Measurements from ENCODE around the gene CACNA1S. TPM values are rescaled to one million over a fixed set of nuclear protein-coding genes. Genes with fewer than 3 reads are reported as not detected.

The CACNA1S gene
- total RNA-seq, 2 experiments from 2014 or later: not detected

GRCh38 chr1:201085902-201086735, 26.1 kb downstream of the CACNA1S start:
- H3K36me3 Mint-ChIP-seq (ENCODE audit: low read depth): no peaks in the 10 kb centered on the region
- DNase-seq: peak; percentile 47
- ChIA-PET CTCF (interaction anchor here (0.8 to 2.4 kb wide), 8 partner anchors 10 to 115 kb away, joined by 3 to 22 read pairs (median 4); no protein-coding TSS in a partner anchor), POLR2A (no interaction called here)
- peak; percentile 82 for ATAC-seq
- H3K4me3 Mint-ChIP-seq: no peak overlapping the region
- no peak overlapping the region for H3K27ac Mint-ChIP-seq
- H3K9me3 Mint-ChIP-seq (ENCODE audit: insufficient read depth): no peaks in the 10 kb centered on the region
- peaks cover 5% of the 10 kb centered on the region for H3K27me3 Mint-ChIP-seq (ENCODE audit: low read depth)
- H3K4me1 Mint-ChIP-seq (ENCODE audit: low read depth): no peaks in the 10 kb centered on the region

DNA sequence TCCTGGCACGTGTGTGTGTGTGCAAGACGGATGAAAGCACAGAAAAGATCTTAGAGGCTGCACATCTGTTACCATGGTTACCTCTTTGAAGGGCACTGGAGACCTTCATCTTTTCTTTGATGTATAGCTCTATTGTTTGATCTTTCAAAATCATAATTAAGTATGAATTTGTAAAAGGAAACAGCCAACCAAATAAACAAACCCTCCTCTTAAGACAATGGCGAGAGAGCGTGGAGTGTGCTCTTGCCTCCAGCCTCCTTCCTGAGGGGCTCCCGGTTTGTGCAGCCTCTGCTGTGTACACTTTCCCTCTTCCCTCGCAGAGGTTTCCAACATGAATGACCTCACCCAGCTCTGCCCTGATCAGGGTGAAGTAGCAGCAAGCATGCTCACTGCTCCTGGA, 27.9 kb downstream of the CACNA1S start:
- DNase-seq (no peak), ATAC-seq (no peak)
- ChIA-PET POLR2A (no interaction called here), CTCF (interaction anchor here (0.9 to 2.0 kb wide), 3 partner anchors 30 to 64 kb away, joined by 3 to 6 read pairs (median 3); no protein-coding TSS in a partner anchor)
- Mint-ChIP-seq H3K36me3 (ENCODE audit: low read depth) (no peaks in the 10 kb centered on the region), H3K27me3 (ENCODE audit: low read depth) (peaks cover 7% of the 10 kb centered on the region), H3K4me3 (no peak overlapping the region), H3K27ac (no peak overlapping the region), H3K4me1 (ENCODE audit: low read depth) (no peaks in the 10 kb centered on the region), H3K9me3 (ENCODE audit: insufficient read depth) (no peaks in the 10 kb centered on the region)

DNA sequence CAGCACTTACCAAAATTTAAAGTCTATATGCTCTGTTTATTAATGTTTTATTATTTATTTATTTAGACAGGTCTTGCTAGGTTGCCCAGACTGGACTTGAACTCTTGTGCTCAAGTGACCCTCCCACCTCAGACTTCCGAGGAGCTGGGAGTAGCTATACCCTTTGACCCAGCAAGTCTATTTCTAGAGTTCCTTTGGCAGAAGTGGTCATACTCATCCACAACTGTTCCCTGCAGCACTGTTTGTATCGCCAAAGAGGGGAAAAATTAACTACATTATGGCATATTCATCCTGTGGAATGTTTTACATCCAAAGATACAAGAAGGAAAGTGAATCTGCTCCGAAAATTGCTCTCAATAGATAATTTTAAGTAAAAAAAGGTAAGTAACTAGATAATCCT, 28.5 kb downstream of the CACNA1S start:
- H3K4me1 Mint-ChIP-seq (ENCODE audit: low read depth): no peaks in the 10 kb centered on the region
- H3K36me3 Mint-ChIP-seq (ENCODE audit: low read depth): no peaks in the 10 kb centered on the region
- ChIA-PET POLR2A (no interaction called here), CTCF (interaction anchor here (0.9 to 2.0 kb wide), 2 partner anchors 31 to 63 kb away, joined by 3 to 6 read pairs; no protein-coding TSS in a partner anchor)
- H3K27me3 Mint-ChIP-seq (ENCODE audit: low read depth): peaks cover 7% of the 10 kb centered on the region
- H3K4me3 Mint-ChIP-seq: no peak overlapping the region
- no peak overlapping the region for H3K27ac Mint-ChIP-seq
- H3K9me3 Mint-ChIP-seq (ENCODE audit: insufficient read depth): no peaks in the 10 kb centered on the region
- DNase-seq (no peak), ATAC-seq (no peak)

GRCh38 chr1:201080135-201080534, 32.1 kb downstream of the CACNA1S start:
- Mint-ChIP-seq H3K9me3 (ENCODE audit: insufficient read depth) (no peaks in the 10 kb centered on the region), H3K36me3 (ENCODE audit: low read depth) (no peaks in the 10 kb centered on the region), H3K4me1 (ENCODE audit: low read depth) (no peaks in the 10 kb centered on the region), H3K27me3 (ENCODE audit: low read depth) (peaks cover 7% of the 10 kb centered on the region), H3K27ac (no peak overlapping the region), H3K4me3 (no peak overlapping the region)
- no peak for ATAC-seq
- DNase-seq: no peak
- ChIA-PET POLR2A (no interaction called here), CTCF (interaction anchor here (0.7 to 1.3 kb wide), 6 partner anchors 10 to 291 kb away, joined by 3 to 5 read pairs (median 4); no protein-coding TSS in a partner anchor)

DNA sequence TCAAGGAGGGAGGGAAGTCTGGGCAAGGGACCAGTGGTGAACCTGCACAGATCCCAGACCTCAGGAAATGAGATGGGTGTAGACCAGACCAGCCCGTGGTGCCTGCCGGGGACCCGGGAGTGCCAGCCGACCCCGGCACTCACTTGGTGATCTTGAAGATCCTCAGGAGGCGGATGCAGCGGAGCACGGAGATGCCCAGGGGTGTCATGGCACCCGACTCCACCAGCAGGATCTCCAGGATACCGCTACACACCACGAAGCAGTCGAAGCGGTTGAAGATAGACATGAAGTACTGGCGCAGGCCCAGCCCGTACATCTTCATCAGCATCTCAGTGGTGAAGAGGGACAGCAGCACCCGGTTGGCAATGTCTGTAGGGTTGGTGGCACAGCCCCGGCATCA, 34.5 kb downstream of the CACNA1S start:
- H3K9me3 Mint-ChIP-seq (ENCODE audit: insufficient read depth): no peaks in the 10 kb centered on the region
- H3K36me3 Mint-ChIP-seq (ENCODE audit: low read depth): no peaks in the 10 kb centered on the region
- H3K27ac Mint-ChIP-seq: no peak overlapping the region
- CTCF ChIA-PET: no interaction called here
- peaks cover 7% of the 10 kb centered on the region for H3K27me3 Mint-ChIP-seq (ENCODE audit: low read depth)
- H3K4me3 Mint-ChIP-seq: no peak overlapping the region
- no peak for ATAC-seq
- no peaks in the 10 kb centered on the region for H3K4me1 Mint-ChIP-seq (ENCODE audit: low read depth)
- POLR2A ChIA-PET: no interaction called here
- DNase-seq: no peak

DNA sequence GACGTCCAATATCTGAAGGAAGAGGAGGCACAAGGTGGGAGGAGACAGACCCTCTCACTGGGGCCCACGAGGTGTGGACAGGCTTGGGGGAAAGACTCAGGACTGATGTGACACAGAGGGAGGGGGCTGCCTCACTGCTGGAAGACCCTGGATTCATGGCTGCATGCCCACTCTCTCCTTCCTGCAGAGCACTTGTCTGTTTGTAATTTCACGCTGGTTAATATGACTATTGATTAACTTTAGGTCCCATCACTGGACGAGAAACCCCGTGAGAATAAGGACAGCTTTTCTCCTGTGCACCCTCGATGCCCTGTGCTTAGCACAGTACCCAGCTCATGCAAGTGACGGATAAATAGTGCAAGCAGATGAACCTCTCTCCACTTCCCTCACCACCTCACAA, 35.1 kb downstream of the CACNA1S start:
- CTCF ChIA-PET: no interaction called here
- Mint-ChIP-seq H3K4me3 (no peak overlapping the region), H3K36me3 (ENCODE audit: low read depth) (no peaks in the 10 kb centered on the region), H3K9me3 (ENCODE audit: insufficient read depth) (no peaks in the 10 kb centered on the region), H3K4me1 (ENCODE audit: low read depth) (no peaks in the 10 kb centered on the region), H3K27me3 (ENCODE audit: low read depth) (peaks cover 6% of the 10 kb centered on the region), H3K27ac (no peak overlapping the region)
- ATAC-seq (no peak), DNase-seq (no peak)
- POLR2A ChIA-PET: no interaction called here

DNA sequence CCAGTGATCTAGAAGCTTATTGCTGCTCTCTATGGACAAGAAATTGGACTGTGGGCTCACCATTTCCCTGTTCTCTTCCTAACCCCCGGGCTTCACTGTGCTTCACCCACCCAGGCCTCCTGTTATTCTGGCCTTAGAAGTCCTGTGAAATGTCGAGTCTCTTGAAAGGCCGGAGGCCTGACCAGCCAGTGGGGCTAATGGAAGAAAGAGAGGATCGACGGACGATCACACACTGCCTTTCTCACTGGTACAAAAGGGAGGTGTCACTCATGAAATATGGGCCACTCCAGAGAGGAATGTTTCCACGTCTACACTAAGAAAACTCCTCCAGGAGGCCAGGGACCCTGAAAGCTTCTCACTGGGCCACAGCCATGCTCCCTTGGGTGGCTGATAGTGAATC, 36.1 kb downstream of the CACNA1S start:
- Mint-ChIP-seq H3K27ac (no peak overlapping the region), H3K27me3 (ENCODE audit: low read depth) (peaks cover 7% of the 10 kb centered on the region), H3K4me3 (no peak overlapping the region), H3K36me3 (ENCODE audit: low read depth) (no peaks in the 10 kb centered on the region), H3K4me1 (ENCODE audit: low read depth) (peaks cover 4% of the 10 kb centered on the region), H3K9me3 (ENCODE audit: insufficient read depth) (no peaks in the 10 kb centered on the region)
- no peak for ATAC-seq
- CTCF ChIA-PET: interaction anchor here (1.1 kb wide), 1 partner anchor 104 kb away, joined by 4 read pairs; no protein-coding TSS in a partner anchor
- DNase-seq: no peak
- POLR2A ChIA-PET: no interaction called here

DNA sequence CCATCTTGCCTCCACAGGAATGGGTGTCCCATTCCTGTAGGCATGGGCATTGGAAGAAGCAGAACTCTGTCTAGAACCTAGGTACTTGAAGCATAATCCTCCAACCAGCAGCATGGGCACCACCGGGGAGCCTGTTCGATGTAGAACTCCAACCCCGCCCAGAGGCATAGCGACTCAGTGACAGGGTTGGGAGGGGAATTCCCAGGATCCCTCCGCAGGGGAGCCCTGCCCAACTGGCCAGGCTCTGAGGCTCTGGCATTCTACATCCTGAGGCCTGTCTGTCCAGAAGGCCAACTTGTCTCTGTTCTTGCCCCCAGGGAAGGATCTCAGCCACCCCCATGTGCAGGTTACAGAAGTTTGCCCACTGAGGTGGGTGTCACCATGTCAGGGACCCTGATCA, 38.2 kb downstream of the CACNA1S start:
- DNase-seq (no peak), ATAC-seq (no peak)
- Mint-ChIP-seq H3K9me3 (ENCODE audit: insufficient read depth) (no peaks in the 10 kb centered on the region), H3K27ac (no peak overlapping the region), H3K36me3 (ENCODE audit: low read depth) (no peaks in the 10 kb centered on the region), H3K27me3 (ENCODE audit: low read depth) (peaks cover 6% of the 10 kb centered on the region), H3K4me3 (no peak overlapping the region), H3K4me1 (ENCODE audit: low read depth) (peaks cover 4% of the 10 kb centered on the region)
- POLR2A ChIA-PET: no interaction called here
- CTCF ChIA-PET: no interaction called here

DNA sequence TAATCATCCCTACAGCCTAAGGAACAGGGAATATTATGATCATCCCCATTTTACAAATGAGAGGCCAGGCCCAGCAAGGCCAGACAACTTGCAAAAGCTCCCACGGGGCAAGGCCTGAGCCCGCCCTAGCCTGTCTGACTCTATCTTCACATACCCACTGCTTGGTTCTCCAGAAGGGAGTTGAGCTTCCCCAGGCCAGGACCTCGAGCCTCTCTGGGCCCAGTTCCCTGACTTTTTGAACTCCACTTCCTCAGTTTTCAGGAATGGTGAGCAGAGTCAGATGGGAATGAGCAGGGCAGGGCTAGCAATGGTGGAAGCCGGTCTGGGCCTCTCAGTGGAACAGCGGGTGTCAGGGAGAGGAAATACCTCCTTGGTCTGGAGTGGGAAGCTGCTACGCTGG, 39.3 kb downstream of the CACNA1S start:
- Mint-ChIP-seq H3K4me3 (no peak overlapping the region), H3K36me3 (ENCODE audit: low read depth) (no peaks in the 10 kb centered on the region), H3K27me3 (ENCODE audit: low read depth) (peaks cover 6% of the 10 kb centered on the region), H3K9me3 (ENCODE audit: insufficient read depth) (no peaks in the 10 kb centered on the region), H3K27ac (no peak overlapping the region), H3K4me1 (ENCODE audit: low read depth) (peaks cover 4% of the 10 kb centered on the region)
- ChIA-PET CTCF (no interaction called here), POLR2A (no interaction called here)
- no peak for ATAC-seq
- no peak for DNase-seq

DNA sequence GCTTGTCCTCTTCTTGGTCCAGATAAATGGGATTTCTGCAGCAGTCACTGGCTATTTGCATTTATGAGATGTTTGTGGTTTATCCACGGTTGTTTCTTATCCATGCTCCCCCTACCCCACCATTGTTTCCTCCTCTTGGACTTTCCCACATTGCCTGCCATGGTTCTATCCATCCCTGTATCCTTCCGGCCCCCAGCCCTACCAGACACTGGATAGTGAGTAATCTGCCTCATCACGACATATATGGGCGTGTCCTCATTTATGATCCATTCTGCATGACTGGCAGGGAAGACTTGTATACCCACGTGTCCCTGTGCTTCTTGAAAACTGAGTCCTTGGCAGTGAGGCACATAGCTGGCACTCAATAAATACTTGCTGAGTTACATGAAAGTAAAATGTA, 40.1 kb downstream of the CACNA1S start:
- ChIA-PET CTCF (no interaction called here), POLR2A (no interaction called here)
- Mint-ChIP-seq H3K36me3 (ENCODE audit: low read depth) (no peaks in the 10 kb centered on the region), H3K4me3 (no peak overlapping the region), H3K4me1 (ENCODE audit: low read depth) (peaks cover 4% of the 10 kb centered on the region), H3K27ac (no peak overlapping the region), H3K9me3 (ENCODE audit: insufficient read depth) (no peaks in the 10 kb centered on the region), H3K27me3 (ENCODE audit: low read depth) (peaks cover 9% of the 10 kb centered on the region)
- no peak for ATAC-seq
- no peak for DNase-seq

DNA sequence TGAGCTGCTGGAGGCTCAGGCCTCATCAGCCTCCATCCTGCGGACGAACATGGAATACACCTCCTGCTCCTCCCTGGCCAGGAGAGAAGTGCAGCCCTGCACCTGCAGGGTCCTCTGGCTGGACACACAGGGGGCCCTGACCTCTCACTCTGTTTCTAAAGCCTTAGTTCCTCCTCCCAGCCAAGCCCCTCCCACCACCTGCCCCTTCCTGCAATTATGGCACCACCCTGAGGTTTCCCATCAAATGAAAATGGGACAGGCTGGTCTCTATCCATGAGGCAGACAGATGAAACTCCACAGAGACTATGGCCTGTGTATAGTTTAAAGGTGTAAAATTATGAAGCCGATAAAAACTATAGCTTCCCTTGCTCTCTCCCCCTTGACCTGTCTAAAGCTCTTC, 42.6 kb downstream of the CACNA1S start:
- peaks cover 4% of the 10 kb centered on the region for H3K4me1 Mint-ChIP-seq (ENCODE audit: low read depth)

GRCh38 chr1:201068976-201069375, 43.2 kb downstream of the CACNA1S start:
- ChIA-PET CTCF (no interaction called here), POLR2A (no interaction called here)
- H3K9me3 Mint-ChIP-seq (ENCODE audit: insufficient read depth): no peaks in the 10 kb centered on the region
- no peak overlapping the region for H3K4me3 Mint-ChIP-seq
- H3K4me1 Mint-ChIP-seq (ENCODE audit: low read depth): peaks cover 4% of the 10 kb centered on the region
- peaks cover 13% of the 10 kb centered on the region for H3K27me3 Mint-ChIP-seq (ENCODE audit: low read depth)
- no peaks in the 10 kb centered on the region for H3K36me3 Mint-ChIP-seq (ENCODE audit: low read depth)
- ATAC-seq: no peak
- H3K27ac Mint-ChIP-seq: no peak overlapping the region
- DNase-seq: no peak

More for the DNA sequence above, 42.6 kb downstream of the CACNA1S start:
- no peak for ATAC-seq
- Mint-ChIP-seq H3K27me3 (ENCODE audit: low read depth) (peaks cover 9% of the 10 kb centered on the region), H3K36me3 (ENCODE audit: low read depth) (no peaks in the 10 kb centered on the region), H3K9me3 (ENCODE audit: insufficient read depth) (no peaks in the 10 kb centered on the region), H3K4me3 (no peak overlapping the region), H3K27ac (no peak overlapping the region)
- POLR2A ChIA-PET: no interaction called here
- CTCF ChIA-PET: interaction anchor here (1.2 kb wide), 1 partner anchor 10 kb away, joined by 3 read pairs; no protein-coding TSS in a partner anchor
- DNase-seq: no peak
